Muscle of arm (tissue), 12 donors: Measurements from ENCODE around the gene ID3. TPM values are rescaled to one million over a fixed set of nuclear protein-coding genes. Genes with fewer than 3 reads are reported as not detected.

Experiments
- DNase-seq: peaks from one replicate; pipeline ENCODE4 v3.0.0-alpha.2; 2013
- polyA plus RNA-seq, 12 donors: library from polyadenylated mRNA; unstranded; fragments of 120-200 nt; gene quantifications; one replicate each; pipeline ENCODE4 v1.2.1, GENCODE V29; 2013; ENCODE audit not compliant: insufficient read length in 12 of 12

Gene ID3
- polyA plus RNA-seq, 12 donors: 38.4 to 74.6 (median 61.2) TPM; not detected in 1

GRCh38 chr1:23529146-23530086 lies 29.9 kb downstream of the ID3 start:
- DNase-seq: no peak

- DNase-seq: peak; percentile 72
These were observed 30.9 kb downstream of the ID3 start for GRCh38 chr1:23528250-23528978.

- DNase-seq: no peak
These were observed 31.4 kb downstream of the ID3 start for GRCh38 chr1:23527900-23528249.

- DNase-seq: no peak
These were observed 31.9 kb downstream of the ID3 start for GRCh38 chr1:23527366-23527765.

- no peak for DNase-seq
These were observed 32.8 kb downstream of the ID3 start for GRCh38 chr1:23526329-23527041.

GRCh38 chr1:23525558-23526250 lies 33.6 kb downstream of the ID3 start:
- no peak for DNase-seq

GRCh38 chr1:23524716-23525401 lies 34.4 kb downstream of the ID3 start:
- peak; percentile 26 for DNase-seq

- no peak for DNase-seq
These were observed 35.1 kb downstream of the ID3 start for GRCh38 chr1:23524163-23524562.

- DNase-seq: no peak
These were observed 36.9 kb downstream of the ID3 start for GRCh38 chr1:23522244-23522982.

- DNase-seq: no peak
These were observed 37.7 kb downstream of the ID3 start for GRCh38 chr1:23521588-23521987.

- DNase-seq: no peak
These were observed 41.7 kb downstream of the ID3 start for GRCh38 chr1:23517581-23517980.

GRCh38 chr1:23515905-23516304 lies 43.4 kb downstream of the ID3 start:
- DNase-seq: no peak

GRCh38 chr1:23514111-23514679 lies 45.1 kb downstream of the ID3 start:
- no peak for DNase-seq

GRCh38 chr1:23509896-23510295 lies 49.4 kb downstream of the ID3 start:
- no peak for DNase-seq

Other genes with a start within 250 kb of the ID3 start
- gene HNRNPR, start 215.2 kb downstream of the ID3 start, polyA plus RNA-seq: 100 to 1,000 TPM in 11 of 12 donors, not detected in 1; 113 to 257 (median 151) TPM
- 10 to 100 TPM in 11 of 12 donors, not detected in 1; 37.4 to 55.5 (median 48.8) TPM for gene ZNF436, start 189.7 kb downstream of the ID3 start, polyA plus RNA-seq
- 1,000 to 10,000 TPM in 1 of 12 donors, 100 to 1,000 TPM in 11; 189 to 1,418 (median 361) TPM for gene TCEA3, start 134.8 kb downstream of the ID3 start, polyA plus RNA-seq
- gene ASAP3, start 75.3 kb downstream of the ID3 start, polyA plus RNA-seq: 10 to 100 TPM in 11 of 12 donors, not detected in 1; 28.5 to 64.5 (median 51.3) TPM
- gene E2F2, start 28.3 kb downstream of the ID3 start, polyA plus RNA-seq: 1 to 10 TPM in 11 of 12 donors, not detected in 1; 2.0 to 7.1 (median 4.4) TPM
- gene RPL11, start 132.3 kb upstream of the ID3 start, polyA plus RNA-seq: 1,000 to 10,000 TPM in 11 of 12 donors, not detected in 1; 2,755 to 4,003 (median 2,978) TPM
- 10 to 100 TPM in 11 of 12 donors, not detected in 1; 23.3 to 33.8 (median 30.6) TPM for gene ELOA, start 184.0 kb upstream of the ID3 start, polyA plus RNA-seq
- 10 to 100 TPM in 11 of 12 donors, not detected in 1; 32.9 to 54.7 (median 40.8) TPM for gene PITHD1, start 218.9 kb upstream of the ID3 start, polyA plus RNA-seq
- gene LYPLA2, start 231.6 kb upstream of the ID3 start, polyA plus RNA-seq: 10 to 100 TPM in 11 of 12 donors, not detected in 1; 24.0 to 61.1 (median 28.7) TPM
- 10 to 100 TPM in 11 of 12 donors, not detected in 1; 12.9 to 69.3 (median 19.7) TPM for gene GALE, start 241.3 kb upstream of the ID3 start, polyA plus RNA-seq